Endothelial cell of umbilical vein (primary cell): Measurements from ENCODE around the gene PAPPA. TPM values are rescaled to one million over a fixed set of nuclear protein-coding genes. Genes with fewer than 3 reads are reported as not detected.
A peak's percentile ranks its signal among the peaks of the same experiment; 100 is the strongest.

Experiments used
- BruUV-seq: library from RNA; stranded (reverse); fragments of 400-500 nt; replicated peaks from 2 replicates; lab custom pipeline; 2021; lab: Mats Ljungman, UMichigan
- CTCF ChIA-PET: fragments of 300-600, 350-600 bp; sonication (Branson Sonifier 250); formaldehyde crosslinking; loops from one replicate; lab custom pipeline; 2021; ENCODE audit warnings: antibody characterized with exemption, inconsistent platforms; lab: Charles Lee
- POLR2A ChIA-PET: fragments of 300-600, 350-600 bp; sonication (Branson Sonifier 250); formaldehyde crosslinking; loops from one replicate; lab custom pipeline; 2021; ENCODE audit warnings: antibody characterized with exemption, inconsistent platforms; lab: Charles Lee
- DNase-seq: peaks from one replicate; pipeline ENCODE4 v3.0.0-alpha.2; 2011; ENCODE audit warnings: low read depth, low spot score
- FAIRE-seq: peaks from 2 replicates; lab custom pipeline; 2011; peaks lifted over from hg19 to GRCh38; lab: Jason Lieb, UNC
- H2AFZ ChIP-seq: 2 replicates; pipeline ENCODE4 v1.6.0; 2012; ENCODE audit warnings: low read depth, low read length, control low read depth, inconsistent platforms
- H3K27ac ChIP-seq: 2 replicates; pipeline ENCODE4 v1.5.1; 2011; ENCODE audit warnings: low read depth, mild to moderate bottlenecking, control low read depth, low read length, moderate library complexity; ENCODE audit not compliant: insufficient read depth
- H3K27me3 ChIP-seq, 2 experiments: 2 replicates each; pipeline versions ENCODE4 v1.6.0 to v1.6.1; 2011; ENCODE audit warnings: low read length in 2 of 2, mixed read lengths in 1 of 2; ENCODE audit not compliant: control insufficient read depth in 2 of 2, insufficient read depth in 2 of 2
- H3K36me3 ChIP-seq, 2 experiments: 2 replicates in 1 of 2; 3 replicates in 1 of 2; pipeline ENCODE4 v1.5.1; 2011; ENCODE audit warnings: low read length in 2 of 2, mild to moderate bottlenecking in 1 of 2, moderate library complexity in 1 of 2; ENCODE audit not compliant: control insufficient read depth in 2 of 2, insufficient read depth in 2 of 2; ENCODE audit errors: extremely low read depth in 1 of 2
- H3K4me1 ChIP-seq: 3 replicates; pipeline ENCODE4 v1.5.1; 2011; ENCODE audit warnings: mild to moderate bottlenecking, low read length; ENCODE audit not compliant: control insufficient read depth, insufficient read depth; ENCODE audit errors: extremely low read depth
- H3K4me2 ChIP-seq: 2 replicates; pipeline ENCODE4 v1.6.1; 2011; ENCODE audit warnings: low read length, control low read depth, mixed read lengths; ENCODE audit not compliant: insufficient read depth
- H3K4me3 ChIP-seq, 3 experiments: fragments of 200-600 bp in 1 of 3; sonication (generic), shearing (Covaris generic) in 1 of 3; replicated peaks in 1 of 3; 2 replicates each; pipeline ENCODE4 v1.5.1; 2011 to 2016; ENCODE audit warnings: control low read depth in 3 of 3, low read length in 3 of 3, mild to moderate bottlenecking in 2 of 3, inconsistent platforms in 1 of 3, low read depth in 1 of 3, moderate library complexity in 1 of 3; ENCODE audit not compliant: insufficient read depth in 1 of 3
- H3K79me2 ChIP-seq: 2 replicates; pipeline ENCODE4 v1.6.0; 2012; ENCODE audit warnings: low read length, inconsistent platforms; ENCODE audit not compliant: control insufficient read depth, insufficient read depth
- H3K9ac ChIP-seq: replicated peaks from 2 replicates; pipeline ENCODE3; 2011; ENCODE audit warnings: low read length, control low read depth; ENCODE audit not compliant: insufficient read depth; ENCODE audit errors: extremely low read depth
- H3K9me1 ChIP-seq: replicated peaks from 3 replicates; pipeline ENCODE4 v1.6.0; 2011; ENCODE audit warnings: mild to moderate bottlenecking, low read length; ENCODE audit not compliant: control insufficient read depth, insufficient read depth; ENCODE audit errors: extremely low read depth
- H3K9me3 ChIP-seq: replicated peaks from 2 replicates; pipeline ENCODE4 v1.5.1; 2012; ENCODE audit warnings: low read length, inconsistent platforms; ENCODE audit not compliant: control insufficient read depth, insufficient read depth
- H4K20me1 ChIP-seq: replicated peaks from 2 replicates; pipeline ENCODE3; 2011; ENCODE audit warnings: mild to moderate bottlenecking, low read length; ENCODE audit not compliant: control insufficient read depth, insufficient read depth; ENCODE audit errors: extremely low read depth
- EZH2 ChIP-seq: IDR thresholded peaks from 2 replicates; pipeline ENCODE4 v1.6.1; 2012; ENCODE audit warnings: borderline replicate concordance, low read depth, mild to moderate bottlenecking, moderate library complexity, low read length, inconsistent platforms; ENCODE audit not compliant: severe bottlenecking
- GATA2 ChIP-seq: IDR thresholded peaks from 2 replicates; pipeline ENCODE4 v1.7.0; 2011; ENCODE audit warnings: low read depth, mild to moderate bottlenecking, moderate library complexity, mixed read lengths, low read length; ENCODE audit not compliant: insufficient read length, insufficient read depth
- JUN ChIP-seq: IDR thresholded peaks from 2 replicates; pipeline ENCODE4 v1.6.1; 2011; ENCODE audit warnings: borderline replicate concordance, low read depth; ENCODE audit not compliant: insufficient read length, insufficient read depth
- MYC ChIP-seq: IDR thresholded peaks from one replicate; pipeline ENCODE4 v1.6.1; 2011; ENCODE audit warnings: mild to moderate bottlenecking, low read depth, low read length
- POLR2A ChIP-seq: IDR thresholded peaks from 2 replicates; pipeline ENCODE4 v1.6.1; 2012; ENCODE audit warnings: low read depth, mild to moderate bottlenecking, control low read depth, low read length
- POLR2AphosphoS5 ChIP-seq: IDR thresholded peaks from 2 replicates; pipeline ENCODE4 v1.6.1; 2012; ENCODE audit warnings: low read depth, mild to moderate bottlenecking, control low read depth, low read length, moderate library complexity; ENCODE audit not compliant: insufficient read depth
- dilution Hi-C: fragments of 300-500 bp; cut with MboI; formaldehyde crosslinking; loops from one replicate; pipeline ENCODE4 v1.15.0; 2019; ENCODE audit warnings: low sequenced_read_pairs; ENCODE audit not compliant: extremely low pct_ligation_motif_present
- intact Hi-C: fragments of 100-400 bp; cut with micrococcal nuclease; formaldehyde crosslinking; loops from one replicate; pipeline ENCODE4 v1.10.0; 2022
- polyA plus RNA-seq, 4 experiments: library from polyadenylated mRNA; depleted of rRNA in 3 of 4; stranded (reverse) in 3 of 4; unstranded in 1 of 4; fragments of >200 nt; gene quantifications; 2 replicates each; pipeline versions ENCODE4 v1.2.1 to v1.2.3, GENCODE V29; 2011 to 2012; ENCODE audit warnings: missing spikeins in 1 of 4
- total RNA-seq: library from RNA; stranded (reverse); gene quantifications from 2 replicates; pipeline ENCODE4 v1.2.3, GENCODE V29; 2021
- TF ChIP-seq, protein P1 (sequence below), 2 donors: IDR thresholded peaks; 1 replicate in 1 of 2; 2 replicates in 1 of 2; pipeline ENCODE4 v1.5.1; 2011; ENCODE audit warnings: low read length in 2 of 2, mild to moderate bottlenecking in 2 of 2, moderate library complexity in 2 of 2, control low read depth in 1 of 2, inconsistent platforms in 1 of 2, low read depth in 1 of 2; ENCODE audit not compliant: insufficient read depth in 1 of 2; ENCODE audit errors: extremely low read depth in 1 of 2

Gene PAPPA
- total and polyA plus RNA-seq, 2 donors (not counting 3 experiments of a cell fraction or from before 2014, with no cell fraction given): 0.13 to 0.41 TPM

DNA sequence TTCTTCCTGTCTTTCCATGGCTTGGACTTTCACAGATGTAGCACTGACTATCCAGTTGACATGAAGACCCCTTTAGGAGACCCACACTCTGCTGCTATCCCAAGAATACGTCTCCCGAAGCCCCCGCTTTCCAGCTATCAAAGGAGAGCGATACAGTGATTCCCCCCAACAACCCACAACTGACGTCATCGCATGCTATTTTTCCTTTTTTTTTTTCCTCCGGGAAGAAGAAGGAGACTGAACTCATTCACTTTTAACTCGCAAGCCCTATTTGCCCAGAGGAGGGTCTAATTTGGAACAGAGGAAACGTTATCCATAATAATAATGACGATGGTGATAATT, 2.1 kb downstream of the PAPPA start:
- Histone ChIP-seq H3K9ac (peak overlapping the region; percentile 19), H3K9me3 (no peaks in the 10 kb centered on the region), H3K4me2 (peak overlapping the region; percentile 77), H3K4me1 (peaks cover 3% of the 10 kb centered on the region), H4K20me1 (no peaks in the 10 kb centered on the region), H3K79me2 (no peaks in the 10 kb centered on the region), H2AFZ (peak overlapping the region; percentile 54), H3K9me1 (no peaks in the 10 kb centered on the region), H3K36me3 (no peaks in the 10 kb centered on the region), H3K27me3 (peaks cover 0 to 22% of the 10 kb centered on the region in 2 experiments), H3K27ac (no peak overlapping the region), H3K4me3 (peak overlapping the region in 2 of 3 experiments; percentile 24 to 46)
- BruUV-seq: no TSS peak
- intact Hi-C loops: no loop called here
- POLR2A ChIA-PET: no interaction called here
- CTCF ChIA-PET: no interaction called here
- TF ChIP-seq, protein P1, sequence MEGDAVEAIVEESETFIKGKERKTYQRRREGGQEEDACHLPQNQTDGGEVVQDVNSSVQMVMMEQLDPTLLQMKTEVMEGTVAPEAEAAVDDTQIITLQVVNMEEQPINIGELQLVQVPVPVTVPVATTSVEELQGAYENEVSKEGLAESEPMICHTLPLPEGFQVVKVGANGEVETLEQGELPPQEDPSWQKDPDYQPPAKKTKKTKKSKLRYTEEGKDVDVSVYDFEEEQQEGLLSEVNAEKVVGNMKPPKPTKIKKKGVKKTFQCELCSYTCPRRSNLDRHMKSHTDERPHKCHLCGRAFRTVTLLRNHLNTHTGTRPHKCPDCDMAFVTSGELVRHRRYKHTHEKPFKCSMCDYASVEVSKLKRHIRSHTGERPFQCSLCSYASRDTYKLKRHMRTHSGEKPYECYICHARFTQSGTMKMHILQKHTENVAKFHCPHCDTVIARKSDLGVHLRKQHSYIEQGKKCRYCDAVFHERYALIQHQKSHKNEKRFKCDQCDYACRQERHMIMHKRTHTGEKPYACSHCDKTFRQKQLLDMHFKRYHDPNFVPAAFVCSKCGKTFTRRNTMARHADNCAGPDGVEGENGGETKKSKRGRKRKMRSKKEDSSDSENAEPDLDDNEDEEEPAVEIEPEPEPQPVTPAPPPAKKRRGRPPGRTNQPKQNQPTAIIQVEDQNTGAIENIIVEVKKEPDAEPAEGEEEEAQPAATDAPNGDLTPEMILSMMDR (IDR thresholded peaks at IDR 0.05; ENCODE audit: extremely low read depth in 1 of 2, insufficient read depth in 1 of 2, low read depth in 1 of 2, low read length in 2 of 2): no peak
- no peak for TF ChIP-seq POLR2A
- no peak for TF ChIP-seq GATA2
- peak; percentile 19 for TF ChIP-seq JUN
- dilution Hi-C loops: no loop called here
- peak; percentile 53 for DNase-seq
- no peak for FAIRE-seq

- H3K9me3 ChIP-seq: no peaks in the 10 kb centered on the region
- FAIRE-seq: no peak
- no peak overlapping the region for H3K4me3 ChIP-seq
- H3K4me1 ChIP-seq: peaks cover 3% of the 10 kb centered on the region
- H3K79me2 ChIP-seq: no peaks in the 10 kb centered on the region
- H3K27ac ChIP-seq: no peak overlapping the region
- peak; percentile 63 for DNase-seq
- no peak overlapping the region for H3K9ac ChIP-seq
- no peak overlapping the region for H3K4me2 ChIP-seq
- H4K20me1 ChIP-seq: no peaks in the 10 kb centered on the region
- no peaks in the 10 kb centered on the region for H3K9me1 ChIP-seq
- no peak overlapping the region for H2AFZ ChIP-seq
- dilution Hi-C loops: no loop called here
- no peaks in the 10 kb centered on the region for H3K36me3 ChIP-seq
- ChIA-PET POLR2A (no interaction called here), CTCF (no interaction called here)
- no TSS peak for BruUV-seq
- intact Hi-C loops: no loop called here
- H3K27me3 ChIP-seq: peaks cover 0 to 22% of the 10 kb centered on the region in 2 experiments
- TF ChIP-seq POLR2AphosphoS5 (no peak), EZH2 (no peak), GATA2 (no peak), MYC (no peak), JUN (no peak)
- TF ChIP-seq, protein P1 (IDR thresholded peaks at IDR 0.05; ENCODE audit: extremely low read depth in 1 of 2, insufficient read depth in 1 of 2, low read depth in 1 of 2, low read length in 2 of 2): no peak
Observed at GRCh38 chr9:116156621-116157314, 3.2 kb downstream of the PAPPA start.
